ENCODE data around the gene CTH.
"Not testable (repeated sequence)": the region's sequence is repeated elsewhere in the genome, so short reads cannot be mapped to it uniquely, and the experiment has no call there.

CTH gene

GRCh38 chr1:70411360-70411844 is 334 bp downstream of the CTH start:
- no peak for DNase-seq

GRCh38 chr1:70415882-70416281 is 4.8 kb downstream of the CTH start:
- no peak for DNase-seq

- DNase-seq = not testable (repeated sequence)
Observed at GRCh38 chr1:70418973-70419734, 8.1 kb downstream of the CTH start.

GRCh38 chr1:70420320-70420719 is 9.3 kb downstream of the CTH start:
- DNase-seq = no peak

GRCh38 chr1:70426154-70427131 is 15.4 kb downstream of the CTH start:
- no peak for DNase-seq

- DNase-seq = no peak
Observed at GRCh38 chr1:70427976-70428375, 16.9 kb downstream of the CTH start.

- no peak for DNase-seq
Observed at GRCh38 chr1:70429219-70429618, 18.2 kb downstream of the CTH start.

GRCh38 chr1:70429757-70430156 is 18.7 kb downstream of the CTH start:
- no peak for DNase-seq

- no peak for DNase-seq
Observed at GRCh38 chr1:70431317-70431716, 20.2 kb downstream of the CTH start.

- DNase-seq = no peak
Observed at GRCh38 chr1:70431874-70432273, 20.8 kb downstream of the CTH start.

- DNase-seq = no peak
Observed at GRCh38 chr1:70434253-70434859, 23.3 kb downstream of the CTH start.

- peak; percentile 16 to 24 for DNase-seq
Observed at GRCh38 chr1:70436622-70437251, 25.7 kb downstream of the CTH start.

- DNase-seq = no peak
Observed at GRCh38 chr1:70438529-70438928, 27.5 kb downstream of the CTH start.

- DNase-seq = no peak
Observed at GRCh38 chr1:70440642-70441391, 29.7 kb downstream of the CTH start.

- no peak for DNase-seq
Observed at GRCh38 chr1:70441392-70442035, 30.4 kb downstream of the CTH start.

GRCh38 chr1:70442490-70442889 is 31.4 kb downstream of the CTH start:
- no peak for DNase-seq

GRCh38 chr1:70443739-70444138 is 32.7 kb downstream of the CTH start:
- DNase-seq = no peak

- DNase-seq = no peak
Observed at GRCh38 chr1:70449049-70449448, 38.0 kb downstream of the CTH start.

GRCh38 chr1:70452164-70452939 is 41.3 kb downstream of the CTH start:
- DNase-seq = not testable (repeated sequence)

GRCh38 chr1:70455291-70455690 is 44.2 kb downstream of the CTH start:
- DNase-seq = no peak
